K562 (cell line): ENCODE results near the gene MFAP5. TPM values are rescaled to one million over a fixed set of nuclear protein-coding genes. Genes with fewer than 3 reads are reported as not detected.

Source experiments
- ATAC-seq: fragments of 200-7000 bp; cut with Tn5 transposase; 3 replicates; pipeline ENCODE4 v1.9.1; 2020; ENCODE audit warnings: moderate library complexity
- BruUV-seq: library from RNA; stranded (reverse); fragments of 400-500 nt; replicated peaks from 2 replicates; lab custom pipeline; 2021; lab: Mats Ljungman, UMichigan
- CTCF ChIA-PET: fragments of 300-600 bp; formaldehyde crosslinking; extraction: SDS; loops from one replicate; lab custom pipeline; 2021; ENCODE audit warnings: low intra/inter-chr PET ratio; lab: Yijun Ruan, JAX
- POLR2A ChIA-PET: fragments of 300-600, 350-650 bp; sonication (Branson Sonifier 250); formaldehyde crosslinking; extraction: SDS; loops from one replicate; lab custom pipeline; 2021; ENCODE audit warnings: antibody characterized with exemption, inconsistent platforms; lab: Yijun Ruan, JAX
- DNase-seq, 4 experiments: peaks; one replicate each; pipeline versions ENCODE4 v3.0.0 to v3.0.0-alpha.2; 2011 to 2018; ENCODE audit warnings: low spot score in 3 of 4, mixed read lengths in 3 of 4; ENCODE audit errors: extremely low read depth in 1 of 4
- FAIRE-seq: peaks from 2 replicates; lab custom pipeline; 2011; peaks lifted over from hg19 to GRCh38; lab: Jason Lieb, UNC
- H2AFZ ChIP-seq: 2 replicates; pipeline ENCODE4 v1.6.0; 2011; ENCODE audit warnings: low read depth, low read length, control low read depth, inconsistent platforms
- H3K27ac ChIP-seq: fragments of 200-600 bp; 3 replicates; pipeline ENCODE4 v1.8.0; 2011; ENCODE audit warnings: low read depth, mild to moderate bottlenecking, control low read depth, inconsistent platforms, low read length, moderate library complexity, mixed read lengths; ENCODE audit errors: extremely low read depth
- H3K27me3 ChIP-seq, 2 experiments: fragments of 300-600 bp in 1 of 2; 2 replicates in 1 of 2; 3 replicates in 1 of 2; pipeline versions ENCODE4 v1.6.0 to v1.8.0; 2011; ENCODE audit warnings: inconsistent platforms in 2 of 2, low read length in 2 of 2, mild to moderate bottlenecking in 1 of 2, mixed read lengths in 1 of 2, moderate library complexity in 1 of 2; ENCODE audit not compliant: control insufficient read depth in 2 of 2, insufficient read depth in 2 of 2
- H3K36me3 ChIP-seq: fragments of 300-600 bp; 3 replicates; pipeline ENCODE4 v1.8.0; 2011; ENCODE audit warnings: mild to moderate bottlenecking, low read length, inconsistent platforms; ENCODE audit not compliant: control insufficient read depth, insufficient read depth
- H3K4me1 ChIP-seq, 2 experiments: fragments of 200-600 bp in 1 of 2; replicated peaks in 1 of 2; 2 replicates in 1 of 2; 3 replicates in 1 of 2; pipeline versions ENCODE4 v1.5.1 to v1.8.0; 2011; ENCODE audit warnings: inconsistent platforms in 2 of 2, low read length in 2 of 2, mild to moderate bottlenecking in 1 of 2, mixed read lengths in 1 of 2, moderate library complexity in 1 of 2; ENCODE audit not compliant: control insufficient read depth in 2 of 2, insufficient read depth in 2 of 2
- H3K4me2 ChIP-seq: 2 replicates; pipeline ENCODE4 v1.6.1; 2011; ENCODE audit warnings: low read length, control low read depth, inconsistent platforms, mixed read lengths; ENCODE audit not compliant: insufficient read depth
- H3K4me3 ChIP-seq: fragments of 200-600 bp; sonication (generic), shearing (Covaris generic); 2 replicates; pipeline ENCODE4 v1.5.1; 2016; ENCODE audit warnings: control low read depth, inconsistent platforms
- H3K79me2 ChIP-seq: fragments of 200-600 bp; 3 replicates; pipeline ENCODE4 v1.8.0; 2011; ENCODE audit warnings: low read length, inconsistent platforms; ENCODE audit not compliant: control insufficient read depth, insufficient read depth
- H3K9ac ChIP-seq, 2 experiments: 2 replicates each; pipeline versions ENCODE4 v1.6.0 to v1.6.1; 2011; ENCODE audit warnings: low read depth in 2 of 2, low read length in 2 of 2, control low read depth in 1 of 2, inconsistent platforms in 1 of 2, mild to moderate bottlenecking in 1 of 2, mixed read lengths in 1 of 2; ENCODE audit not compliant: insufficient read depth in 1 of 2
- H3K9me1 ChIP-seq: one replicate; pipeline ENCODE4 v1.6.0; 2011; ENCODE audit warnings: inconsistent platforms, mild to moderate bottlenecking, low read length, moderate library complexity; ENCODE audit not compliant: control insufficient read depth, insufficient read depth
- H3K9me3 ChIP-seq: replicated peaks from 2 replicates; pipeline ENCODE4 v1.5.1; 2011; ENCODE audit warnings: low read depth, low read length, inconsistent platforms; ENCODE audit not compliant: control insufficient read depth, insufficient read depth
- H4K20me1 ChIP-seq: replicated peaks from 2 replicates; pipeline ENCODE4 v1.6.1; 2011; ENCODE audit warnings: low read length, inconsistent platforms, mixed read lengths; ENCODE audit not compliant: control insufficient read depth, insufficient read depth
- BRF1 ChIP-seq: IDR thresholded peaks from 3 replicates; pipeline ENCODE4 v1.6.1; 2011; ENCODE audit warnings: borderline replicate concordance, mild to moderate bottlenecking; ENCODE audit not compliant: insufficient read length; ENCODE audit errors: extremely low read depth
- CREBBP ChIP-seq: IDR thresholded peaks from one replicate; pipeline ENCODE4 v1.6.1; 2012; ENCODE audit warnings: low read depth, mild to moderate bottlenecking, control low read depth, inconsistent platforms, low read length
- DNMT1 ChIP-seq: fragments of 450-650 bp; IDR thresholded peaks from 2 replicates; pipeline ENCODE4 v1.6.1; 2016; ENCODE audit warnings: antibody characterized with exemption, mild to moderate bottlenecking
- GATAD2B ChIP-seq: fragments of 450-650 bp; IDR thresholded peaks from 2 replicates; pipeline ENCODE4 v1.6.1; 2017; ENCODE audit warnings: mild to moderate bottlenecking, borderline replicate concordance
- HMGN3 ChIP-seq: IDR thresholded peaks from 2 replicates; pipeline ENCODE4 v1.6.1; 2011; ENCODE audit warnings: borderline replicate concordance, low read depth, mild to moderate bottlenecking, mixed read lengths, low read length; ENCODE audit not compliant: insufficient read length; ENCODE audit errors: extremely low read depth
- KDM1A ChIP-seq, 2 experiments: fragments of 450-650 bp; IDR thresholded peaks; 2 replicates each; pipeline ENCODE4 v1.6.1; 2016; ENCODE audit warnings: mild to moderate bottlenecking in 2 of 2
- NFRKB ChIP-seq: fragments of 450-650 bp; IDR thresholded peaks from 2 replicates; pipeline ENCODE4 v1.6.1; 2016; ENCODE audit warnings: low read depth
- PTTG1 ChIP-seq: fragments of 450-650 bp; IDR thresholded peaks from 2 replicates; pipeline ENCODE4 v1.6.1; 2016; ENCODE audit warnings: low read depth, mild to moderate bottlenecking, missing genetic modification characterization, missing compliant biosample characterization
- RBBP5 ChIP-seq: fragments of 200-600 bp; sonication (generic); IDR thresholded peaks from 2 replicates; pipeline ENCODE4 v1.6.1; 2012; ENCODE audit warnings: borderline replicate concordance, mild to moderate bottlenecking, low read length, control low read depth, inconsistent platforms; ENCODE audit not compliant: insufficient read depth, poor library complexity, severe bottlenecking
- ZBED1 ChIP-seq: IDR thresholded peaks from 2 replicates; pipeline ENCODE4 v1.6.1; 2014
- ZFX ChIP-seq: sonication (generic); formaldehyde crosslinking; IDR thresholded peaks from 2 replicates; pipeline ENCODE4 v1.8.0; 2022; ENCODE audit warnings: mild to moderate bottlenecking, missing genetic modification reagents, moderate library complexity
- ZNF124 ChIP-seq: sonication (generic); formaldehyde crosslinking; IDR thresholded peaks from 2 replicates; pipeline ENCODE4 v1.8.1; 2022; ENCODE audit warnings: missing genetic modification reagents
- ZNF609 ChIP-seq: sonication (generic); formaldehyde crosslinking; IDR thresholded peaks from 2 replicates; pipeline ENCODE4 v1.8.1; 2023; ENCODE audit warnings: missing genetic modification reagents, mild to moderate bottlenecking, borderline replicate concordance
- ZNF740 ChIP-seq, 3 experiments: fragments of 200-800 bp in 1 of 3; sonication (Bioruptor generic) in 1 of 3; sonication (generic) in 1 of 3; formaldehyde crosslinking in 1 of 3; IDR thresholded peaks; 2 replicates each; pipeline versions ENCODE4 v1.6.1 to v1.8.0; 2016 to 2022; ENCODE audit warnings: mild to moderate bottlenecking in 2 of 3, missing compliant biosample characterization in 2 of 3, missing genetic modification characterization in 2 of 3, missing genetic modification reagents in 1 of 3
- ZZZ3 ChIP-seq: fragments of 450-650 bp; IDR thresholded peaks from 2 replicates; pipeline ENCODE4 v1.6.1; 2016; ENCODE audit warnings: antibody characterized with exemption, mild to moderate bottlenecking, moderate library complexity
- WGBS: fragments of 100-300 bp; shearing (Covaris generic); methylation state at CpG from one replicate; pipeline ENCODE4 v1.1.6; 2016; ENCODE audit warnings: low coverage, mixed read lengths; ENCODE audit not compliant: insufficient coverage; ENCODE audit errors: missing lambda C conversion rate; 5-methylcytosine and 5-hydroxymethylcytosine counted together
- in situ Hi-C: fragments of 300-500 bp; cut with MboI; formaldehyde crosslinking; loops from 4 replicates; pipeline ENCODE4 v1.15.0; 2018; ENCODE audit warnings: inconsistent platforms, mixed read lengths
- intact Hi-C: fragments of 100-400 bp; cut with micrococcal nuclease; formaldehyde crosslinking; loops from 2 replicates; pipeline ENCODE4 v1.14.2; 2022
- polyA plus RNA-seq, 8 experiments: library from polyadenylated mRNA; depleted of rRNA in 4 of 8; stranded (reverse) in 5 of 8; unstranded in 3 of 8; fragments of >200 nt; fragmentation: Nextera tagmentation in 2 of 8; fragmentation: Illumina TruSeq in 1 of 8; extraction: Ambion mirVana in 2 of 8; extraction: Trizol in 1 of 8; gene quantifications; 2 replicates each; pipeline versions ENCODE4 v1.2.1 to v1.2.3, GENCODE V29; 2011 to 2014; ENCODE audit warnings: inconsistent platforms in 1 of 8, missing spikeins in 1 of 8
- total RNA-seq, 7 experiments: library from RNA; depleted of rRNA in 6 of 7; stranded (reverse); fragments of >200 nt in 6 of 7; fragmentation: Illumina TruSeq in 2 of 7; extraction: Trizol in 2 of 7; gene quantifications; 2 replicates each; pipeline versions ENCODE4 v1.2.1 to v1.2.3, GENCODE V29; 2011 to 2021; ENCODE audit warnings: low replicate concordance in 1 of 7

The MFAP5 gene
- total and polyA plus RNA-seq, 9 of the 15 experiments (the other 6 are each of a cell fraction or from before 2014, with no cell fraction given): not detected

DNA sequence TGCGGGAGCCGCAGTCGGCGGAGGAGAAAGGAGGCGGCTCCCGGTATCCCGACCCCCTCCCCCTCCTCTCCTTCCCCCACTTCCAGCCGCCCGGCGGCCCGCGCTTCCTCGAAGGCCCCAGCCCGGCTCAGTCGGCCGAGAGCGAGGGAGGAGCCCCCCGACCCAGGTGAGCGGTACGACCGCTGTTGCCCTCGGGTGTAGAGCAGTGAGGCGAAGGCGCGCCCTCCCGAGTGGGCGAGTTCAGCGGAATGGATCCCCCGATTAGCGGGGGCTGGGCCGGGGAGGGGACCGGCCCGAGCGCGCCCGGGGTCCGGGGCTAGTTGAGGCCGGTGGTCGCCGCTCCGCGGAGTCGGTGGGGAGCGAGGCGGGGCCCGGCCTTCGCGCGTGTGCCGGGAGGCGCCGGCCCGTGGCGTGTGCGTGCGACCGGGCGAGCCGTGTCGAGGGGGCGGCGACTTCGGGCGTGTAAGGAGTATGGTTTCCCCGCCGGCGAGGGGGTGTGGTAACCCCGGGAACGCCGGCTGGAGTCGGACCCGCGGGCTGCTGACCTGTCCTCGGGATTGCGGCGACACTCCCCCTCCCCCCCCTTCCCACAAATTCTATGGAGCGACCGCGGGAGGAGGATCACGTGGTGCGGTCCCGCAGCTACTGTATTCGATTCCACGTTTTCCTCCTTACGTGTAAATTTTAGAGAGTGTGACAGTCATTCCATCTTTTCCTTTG is 35.7 kb upstream of the MFAP5 start:
- peak overlapping the region; percentile 89 for H3K27ac ChIP-seq
- H3K36me3 ChIP-seq: peaks cover 13% of the 10 kb centered on the region; the same call in 2 of the 3 replicates
- ChIA-PET POLR2A (no interaction called here), CTCF (no interaction called here)
- no peaks in the 10 kb centered on the region for H3K9me1 ChIP-seq
- no peaks in the 10 kb centered on the region for H3K27me3 ChIP-seq
- H2AFZ ChIP-seq: peak overlapping the region; percentile 83
- H3K79me2 ChIP-seq: peaks cover 50% of the 10 kb centered on the region
- DNase-seq (peak; percentile 53 to 70 (median 55)), FAIRE-seq (peak; percentile 37), ATAC-seq (peak; percentile 72)
- BruUV-seq: TSS peak; percentile 46
- H3K9ac ChIP-seq: peak overlapping the region; percentile 87 to 90
- H3K4me2 ChIP-seq: peak overlapping the region; percentile 75
- no peaks in the 10 kb centered on the region for H3K9me3 ChIP-seq
- peaks cover 8 to 10% of the 10 kb centered on the region in 2 experiments; a peak in 4 of 5 replicates for H3K4me1 ChIP-seq
- intact Hi-C loops: no loop called here
- in situ Hi-C loops: loop anchor here (5.0 kb wide), 1 partner anchor 104 kb away; no protein-coding TSS in a partner anchor
- peak overlapping the region; percentile 87 for H3K4me3 ChIP-seq
- under 1% methylated on average over 23 of the region's 85 CpGs for WGBS
- no peaks in the 10 kb centered on the region for H4K20me1 ChIP-seq
- TF ChIP-seq ZBED1 (no peak), BRF1 (no peak), KDM1A (IDR thresholded peaks at IDR 0.05) (no peak), RBBP5 (peak; percentile 70), ZNF124 (no peak), DNMT1 (no peak), ZZZ3 (no peak), HMGN3 (peak; percentile 22), ZFX (CRISPR knock-in tag) (peak; percentile 65), ZNF740 (CRISPR knock-in tag; IDR thresholded peaks at IDR 0.05) (peak; percentile 62; the same call in 1 of the 2 replicates), ZNF740 (tag; IDR thresholded peaks at IDR 0.05) (no peak), CREBBP (no peak), NFRKB (0 out of 2 replicates have a peak, but pooled peaks have one; percentile 32), ZNF609 (no peak), PTTG1 (tag) (no peak), GATAD2B (peak; percentile 46; the same call in 1 of the 2 replicates)
